GM21825 (cell line): ENCODE data around the gene TLR9.
"Not testable (repeated sequence)": the region's sequence is repeated elsewhere in the genome, so short reads cannot be mapped to it uniquely, and the experiment has no call there.

Experiments used
- ATAC-seq: cut with Tn5 transposase; IDR thresholded peaks from one replicate; pipeline ENCODE4 v1.9.1; 2021; ENCODE audit warnings: mild to moderate bottlenecking, moderate library complexity; ENCODE audit not compliant: unreplicated experiment

The TLR9 gene, protein sequence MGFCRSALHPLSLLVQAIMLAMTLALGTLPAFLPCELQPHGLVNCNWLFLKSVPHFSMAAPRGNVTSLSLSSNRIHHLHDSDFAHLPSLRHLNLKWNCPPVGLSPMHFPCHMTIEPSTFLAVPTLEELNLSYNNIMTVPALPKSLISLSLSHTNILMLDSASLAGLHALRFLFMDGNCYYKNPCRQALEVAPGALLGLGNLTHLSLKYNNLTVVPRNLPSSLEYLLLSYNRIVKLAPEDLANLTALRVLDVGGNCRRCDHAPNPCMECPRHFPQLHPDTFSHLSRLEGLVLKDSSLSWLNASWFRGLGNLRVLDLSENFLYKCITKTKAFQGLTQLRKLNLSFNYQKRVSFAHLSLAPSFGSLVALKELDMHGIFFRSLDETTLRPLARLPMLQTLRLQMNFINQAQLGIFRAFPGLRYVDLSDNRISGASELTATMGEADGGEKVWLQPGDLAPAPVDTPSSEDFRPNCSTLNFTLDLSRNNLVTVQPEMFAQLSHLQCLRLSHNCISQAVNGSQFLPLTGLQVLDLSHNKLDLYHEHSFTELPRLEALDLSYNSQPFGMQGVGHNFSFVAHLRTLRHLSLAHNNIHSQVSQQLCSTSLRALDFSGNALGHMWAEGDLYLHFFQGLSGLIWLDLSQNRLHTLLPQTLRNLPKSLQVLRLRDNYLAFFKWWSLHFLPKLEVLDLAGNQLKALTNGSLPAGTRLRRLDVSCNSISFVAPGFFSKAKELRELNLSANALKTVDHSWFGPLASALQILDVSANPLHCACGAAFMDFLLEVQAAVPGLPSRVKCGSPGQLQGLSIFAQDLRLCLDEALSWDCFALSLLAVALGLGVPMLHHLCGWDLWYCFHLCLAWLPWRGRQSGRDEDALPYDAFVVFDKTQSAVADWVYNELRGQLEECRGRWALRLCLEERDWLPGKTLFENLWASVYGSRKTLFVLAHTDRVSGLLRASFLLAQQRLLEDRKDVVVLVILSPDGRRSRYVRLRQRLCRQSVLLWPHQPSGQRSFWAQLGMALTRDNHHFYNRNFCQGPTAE

DNA sequence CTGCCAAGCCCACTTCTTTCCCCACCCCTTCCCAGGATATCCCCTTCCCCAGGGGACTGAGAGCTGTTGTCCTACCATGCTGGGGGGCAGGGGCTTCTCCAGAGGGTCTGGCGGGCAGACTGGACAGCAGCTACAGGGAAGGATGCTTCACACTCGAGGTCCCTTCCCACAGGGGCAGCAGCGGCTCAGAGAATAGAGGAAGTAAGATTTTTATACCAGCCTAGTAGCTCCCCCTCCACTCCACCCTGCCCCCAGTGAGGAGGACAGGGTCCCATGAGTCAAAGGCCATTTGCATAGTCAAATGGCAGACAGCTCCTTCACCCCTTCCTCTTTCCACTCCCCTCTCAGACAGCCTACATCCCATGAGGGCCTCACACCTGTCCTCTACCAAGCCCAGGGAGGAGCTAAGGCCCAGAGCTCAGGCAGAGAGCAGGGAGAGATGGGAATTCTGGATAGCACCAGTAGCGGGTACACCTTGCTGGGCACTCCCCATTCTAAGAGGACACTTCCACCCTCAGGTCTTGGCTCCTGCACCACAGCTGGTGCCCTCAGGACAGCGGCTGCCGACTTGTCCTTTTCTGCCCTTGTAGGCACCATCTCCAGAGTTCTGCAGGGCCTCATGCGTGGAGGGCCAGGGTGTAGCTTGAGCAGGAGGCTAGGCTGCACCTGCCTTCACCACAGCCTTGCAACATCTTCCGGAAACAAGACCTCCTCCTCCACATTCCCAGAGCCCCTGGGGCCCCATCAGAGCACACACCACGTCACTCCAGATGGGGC, at the start of gene TLR9:
TSS of gene TLR9 (minus strand) at position 194 of the 777 bp plus-strand sequence. CDS start at position 78, 116 bp downstream.
- ATAC-seq, result peak; percentile 72

DNA sequence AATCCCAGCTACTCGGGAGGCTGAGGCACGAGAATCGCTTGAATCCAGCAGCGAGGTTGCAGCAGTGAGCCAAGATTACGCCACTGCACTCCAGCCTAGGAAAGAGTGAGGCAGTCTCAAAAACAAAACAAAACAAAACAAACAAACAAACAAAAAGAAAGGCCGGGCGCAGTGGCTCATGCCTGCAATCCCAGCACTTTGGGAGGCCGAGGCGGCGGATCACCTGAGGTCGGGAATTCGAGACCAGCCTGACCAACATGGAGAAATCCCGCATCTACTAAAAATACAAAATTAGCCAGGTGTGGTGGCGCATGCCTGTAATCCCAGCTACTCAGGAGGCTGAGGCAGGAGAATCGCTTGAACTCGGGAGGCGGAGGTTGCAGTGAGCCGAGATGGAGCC, 49.3 kb upstream of the TLR9 start:
- ATAC-seq, result not testable (repeated sequence)

DNA sequence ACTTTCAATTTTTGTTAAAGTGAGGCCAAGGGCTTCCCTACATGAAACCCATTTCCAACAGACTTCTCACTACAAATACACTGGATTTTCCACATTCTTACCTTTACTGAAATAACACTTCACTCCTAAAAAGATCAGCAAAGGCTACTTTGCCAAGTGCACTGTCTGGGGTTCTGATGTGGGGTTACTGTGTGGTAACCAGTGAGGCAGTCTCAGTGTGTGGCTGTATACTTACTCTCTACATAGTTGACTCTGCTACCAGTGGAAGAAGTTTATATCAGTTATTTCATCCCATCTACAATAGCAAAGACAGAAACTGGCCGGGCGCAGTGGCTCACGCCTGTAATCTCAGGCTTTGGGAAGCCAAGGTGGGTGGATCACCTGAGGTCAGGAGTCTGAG, 47.4 kb upstream of the TLR9 start:
- ATAC-seq, result no peak

DNA sequence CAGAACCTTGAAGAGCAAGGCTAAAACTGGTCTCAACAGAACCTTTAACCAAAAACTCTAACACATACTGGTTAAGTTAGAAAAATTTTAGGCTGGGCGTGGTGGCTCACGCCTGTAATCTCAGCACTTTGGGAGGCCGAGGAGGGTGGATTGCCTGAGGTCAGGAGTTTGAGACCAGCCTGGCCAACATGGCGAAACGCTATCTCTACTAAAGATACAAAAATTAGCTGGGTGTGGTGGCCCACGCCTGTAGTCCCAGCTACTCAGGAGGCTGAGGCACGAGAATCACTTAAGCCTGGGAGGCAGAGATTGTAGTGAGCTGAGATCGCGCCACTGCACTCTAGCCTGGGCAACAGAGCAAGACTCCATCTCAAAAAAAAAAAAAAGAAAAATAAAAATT, 46.7 kb upstream of the TLR9 start:
- ATAC-seq, result not testable (repeated sequence)

DNA sequence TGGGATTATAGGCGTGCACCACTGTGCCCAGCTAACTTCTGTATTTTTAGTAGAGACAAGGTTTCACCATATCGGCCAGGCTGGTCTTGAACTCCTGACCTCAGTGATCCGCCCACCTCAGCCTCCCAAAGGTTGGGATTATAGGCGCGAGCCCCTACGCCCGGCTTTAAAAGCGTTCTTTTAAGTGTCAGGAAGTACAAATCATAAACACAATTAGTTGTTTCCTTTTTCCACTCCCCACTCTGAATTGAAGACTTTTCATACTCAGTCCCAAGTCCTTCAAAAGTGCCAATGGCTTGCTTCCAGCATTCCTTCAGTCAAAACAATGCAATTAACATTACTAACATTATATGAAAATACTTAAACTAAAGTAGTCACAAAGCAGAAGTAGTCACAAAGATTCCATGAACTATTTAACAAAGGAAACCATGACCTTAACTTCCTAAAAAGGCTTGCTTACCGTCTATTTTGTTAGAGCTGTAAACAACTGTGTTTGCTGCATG, 44.9 kb upstream of the TLR9 start:
- no peak for ATAC-seq

DNA sequence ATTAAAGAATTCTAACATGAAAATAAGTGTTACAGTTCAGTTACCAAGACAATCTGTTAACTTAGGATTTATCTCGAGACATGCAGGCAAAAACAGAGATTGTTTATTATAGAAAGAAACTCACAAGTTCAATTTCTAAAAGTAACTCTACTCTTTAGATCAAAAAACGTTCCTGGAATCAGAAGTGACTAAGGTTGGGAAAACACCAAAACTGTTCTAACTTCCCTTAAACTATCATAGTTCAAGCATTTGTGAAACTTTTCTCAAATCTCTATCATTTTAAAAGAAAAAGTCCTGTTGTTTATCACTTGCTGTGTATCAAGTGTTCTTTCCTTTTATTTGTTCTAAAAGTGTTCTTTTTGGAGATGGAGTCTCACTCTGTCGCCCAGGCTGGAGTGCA, 44.3 kb upstream of the TLR9 start:
- no peak for ATAC-seq

DNA sequence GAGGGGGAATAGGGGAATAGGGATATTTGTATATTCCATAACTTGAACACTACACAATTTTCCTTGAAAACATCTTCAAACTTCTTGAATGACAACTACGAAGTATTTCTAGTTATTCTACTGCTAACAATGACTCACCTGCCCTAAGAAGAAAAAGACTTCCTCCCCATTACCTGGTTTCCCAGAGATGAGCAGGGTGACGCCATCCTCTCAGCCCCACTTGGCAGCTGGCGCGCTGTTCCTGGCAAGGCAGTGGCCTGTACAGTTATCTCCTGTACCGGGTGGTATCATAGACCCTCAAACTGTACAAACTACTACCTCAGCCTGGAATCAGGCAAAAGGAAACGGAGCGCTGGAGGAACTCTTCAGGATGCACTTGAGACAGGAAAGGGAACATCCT, 42.6 kb upstream of the TLR9 start:
- ATAC-seq, result no peak

DNA sequence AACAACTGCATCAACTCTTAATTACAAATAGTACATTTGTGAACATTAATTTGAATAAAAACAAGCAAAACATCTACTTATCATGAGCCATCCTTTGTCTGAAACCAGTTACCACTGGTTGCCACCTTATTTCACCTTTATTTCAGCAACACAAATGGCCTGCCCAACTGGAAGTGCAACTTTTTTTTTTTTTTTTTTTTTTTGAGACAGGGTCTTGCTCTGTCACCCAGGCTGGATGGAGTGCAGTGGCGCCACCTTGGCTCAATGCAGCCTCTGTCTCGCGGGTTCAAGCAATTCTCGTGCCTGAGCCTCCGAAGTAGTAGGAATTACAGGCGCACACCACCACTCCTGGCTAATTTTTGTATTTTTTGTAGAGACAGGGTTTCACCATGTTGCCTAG, 39.9 kb upstream of the TLR9 start:
- no peak for ATAC-seq

DNA sequence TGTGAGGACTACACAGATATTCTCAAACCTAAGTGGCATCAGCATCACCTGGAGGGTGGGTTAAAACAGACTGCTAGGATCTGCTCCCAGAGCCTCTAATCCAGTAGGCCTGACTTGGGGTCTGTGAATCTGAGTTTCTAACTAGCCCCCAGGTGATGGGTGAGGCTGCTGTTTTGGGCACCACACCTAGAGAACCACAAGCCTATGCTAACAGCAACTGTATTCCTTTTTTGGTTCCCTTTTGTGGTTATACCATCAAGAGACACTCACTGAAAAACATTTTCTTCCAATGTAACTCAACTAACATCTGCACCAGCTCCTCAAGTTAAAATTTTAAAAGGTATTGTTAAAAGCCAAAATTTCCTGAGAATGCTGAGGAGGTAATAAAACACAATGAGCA, 37.0 kb upstream of the TLR9 start:
- no peak for ATAC-seq

DNA sequence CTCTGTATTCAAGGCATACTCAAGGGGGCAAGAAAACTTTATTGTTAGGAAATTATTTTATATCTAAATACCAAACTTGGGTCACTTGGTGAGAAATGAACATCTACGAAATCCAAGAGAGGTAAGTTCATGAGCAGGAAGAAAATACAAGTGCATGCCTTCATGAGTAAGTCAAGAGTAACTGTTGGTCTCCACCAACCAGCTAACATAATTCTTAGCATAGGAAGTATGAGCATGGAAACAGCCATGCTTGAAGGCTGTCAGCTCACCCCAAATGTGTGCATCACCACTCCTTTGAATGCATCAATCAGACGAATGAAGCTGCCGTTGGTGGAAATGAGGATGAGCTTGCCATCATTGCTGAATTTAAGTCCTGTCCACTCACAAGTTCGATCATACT, 34.0 kb upstream of the TLR9 start:
- no peak for ATAC-seq

DNA sequence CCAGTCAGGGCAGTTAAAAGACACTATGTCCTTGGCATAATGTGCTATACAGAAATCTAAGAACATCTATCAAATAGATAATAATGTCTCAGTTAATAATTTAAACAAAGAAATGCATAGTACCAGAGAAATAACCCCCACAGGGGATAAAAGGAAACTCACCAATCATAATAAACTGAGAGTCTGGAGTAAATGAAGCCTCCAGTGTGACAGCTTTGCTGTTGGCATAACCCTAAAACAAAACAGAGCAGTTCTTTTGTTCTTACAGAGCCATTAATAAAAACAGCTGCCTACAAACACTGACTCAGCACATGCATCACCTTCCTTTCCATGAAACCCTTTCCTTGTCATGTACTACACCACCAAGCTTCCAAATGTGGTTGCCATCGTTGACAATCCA, 33.6 kb upstream of the TLR9 start:
- ATAC-seq, result no peak

DNA sequence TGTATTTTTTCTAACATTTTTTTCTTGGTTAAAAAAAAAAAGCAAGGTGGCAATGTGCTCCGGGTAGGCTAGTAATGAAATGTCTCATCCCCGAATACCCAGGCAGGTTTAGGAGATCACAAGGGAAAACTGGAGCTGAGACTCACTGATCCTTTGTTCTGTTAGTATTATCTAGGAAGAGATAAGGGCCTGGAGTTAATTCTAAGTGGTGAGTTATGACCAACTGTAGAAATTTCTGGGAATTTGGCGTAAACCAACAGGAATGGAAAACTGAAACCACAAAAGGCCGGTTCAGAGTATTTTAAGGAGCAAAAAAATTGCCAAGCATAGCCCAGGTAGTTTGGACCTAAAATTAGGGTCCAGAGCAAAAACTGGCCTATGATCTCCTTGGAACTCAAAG, 32.5 kb upstream of the TLR9 start:
- no peak for ATAC-seq

DNA sequence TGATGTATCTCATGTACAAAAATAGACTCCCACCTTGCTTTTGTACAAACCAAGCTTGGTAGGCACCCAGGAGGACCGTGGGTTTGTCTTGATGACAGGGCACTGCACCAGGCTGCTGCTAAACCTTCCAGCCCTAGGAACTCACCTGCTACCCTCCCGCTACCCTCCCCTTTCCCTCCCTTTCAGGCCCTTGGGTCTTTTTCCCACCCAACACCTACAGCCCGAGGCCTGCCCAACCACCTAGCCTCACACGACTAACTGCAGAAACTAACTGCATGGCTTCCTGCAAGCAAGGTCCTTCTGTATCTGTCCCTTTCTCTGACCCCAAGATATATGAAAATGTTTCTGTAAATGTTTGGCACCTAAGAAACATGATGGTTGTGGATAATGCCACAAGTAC, 31.2 kb upstream of the TLR9 start:
- no peak for ATAC-seq

DNA sequence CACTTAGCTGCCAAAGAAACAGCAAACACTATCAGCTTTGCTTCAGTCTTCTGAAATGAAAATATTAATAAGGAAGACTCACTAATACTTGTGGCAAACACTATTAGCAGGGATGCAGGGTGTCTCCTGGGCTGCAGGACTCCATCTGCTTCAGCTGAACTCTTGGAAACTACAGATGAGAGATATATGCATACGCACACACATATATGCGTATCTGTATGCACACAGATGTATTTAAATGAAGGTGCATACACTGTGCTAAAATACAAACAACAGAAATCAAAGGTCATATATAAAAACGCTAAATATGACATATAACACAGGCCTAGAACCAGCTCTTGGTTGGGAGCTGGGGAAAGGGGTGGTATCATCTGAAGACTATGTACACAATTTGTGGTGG, 30.7 kb upstream of the TLR9 start:
- ATAC-seq, result no peak

DNA sequence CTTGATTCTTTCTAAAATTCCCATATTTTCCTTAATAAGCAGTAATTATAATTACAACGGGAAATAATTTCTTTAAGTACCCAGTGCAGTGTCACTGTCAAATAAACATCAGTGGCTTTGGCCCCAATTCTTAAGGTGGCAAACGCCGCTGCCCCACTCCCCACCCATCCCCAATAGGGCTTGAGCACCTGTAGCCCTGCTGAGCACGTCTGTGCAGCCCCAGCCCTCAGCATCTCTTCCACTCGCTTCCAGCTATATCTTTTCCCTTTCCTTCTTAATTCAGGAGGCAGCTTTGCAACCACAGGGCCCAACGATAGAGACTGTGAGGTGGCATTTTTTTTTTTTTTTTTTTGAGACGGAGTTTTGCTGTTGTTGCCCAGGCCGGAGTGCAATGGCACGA, 29.2 kb upstream of the TLR9 start:
- no peak for ATAC-seq

DNA sequence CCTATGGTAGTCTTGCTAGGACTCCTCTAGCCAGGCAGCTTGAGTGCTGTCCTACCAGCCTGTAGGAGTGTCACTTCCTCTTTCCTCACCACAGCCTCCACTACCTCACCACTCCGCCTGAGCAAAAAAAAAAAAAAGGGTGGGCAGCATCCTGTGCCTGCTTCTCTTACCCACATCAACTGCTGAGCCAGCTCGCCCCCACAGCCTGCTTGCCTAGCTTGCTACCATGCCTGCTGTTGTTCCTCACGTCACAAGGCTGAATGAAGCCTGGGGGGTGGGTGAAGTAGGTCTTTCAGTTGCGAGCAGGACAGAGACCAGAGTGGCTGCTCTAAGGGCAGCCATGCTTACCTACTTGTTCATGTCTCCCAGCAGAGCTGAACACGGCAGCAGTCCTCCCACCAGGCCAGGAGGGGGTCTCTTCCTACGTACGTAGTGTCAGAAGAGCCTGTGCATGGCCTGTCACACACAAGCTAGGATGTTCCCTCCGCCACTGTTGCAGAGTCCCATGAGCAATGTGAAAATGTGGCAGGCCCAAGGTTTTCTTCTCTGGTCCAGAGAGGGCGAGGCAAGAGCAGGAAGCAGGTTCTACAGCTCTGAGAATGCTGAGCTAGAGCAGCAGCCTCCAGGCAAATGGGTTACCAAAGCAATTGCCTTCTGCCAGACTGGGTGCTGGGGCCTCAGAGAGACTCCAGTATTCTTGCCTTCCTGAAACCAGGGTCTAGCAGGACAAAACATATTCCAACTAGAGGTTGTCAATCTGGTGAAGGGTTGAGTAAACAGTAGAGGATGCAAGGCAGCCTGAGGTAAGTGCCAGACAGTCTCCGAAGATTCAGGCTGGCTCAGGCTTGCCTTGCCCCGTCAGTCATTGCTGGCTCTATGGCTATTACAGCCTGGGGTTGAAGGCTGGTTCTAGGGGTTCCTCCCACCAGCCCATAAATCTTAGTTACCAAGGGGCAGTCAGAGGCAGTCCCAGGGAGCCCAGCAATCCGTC, 28.2 kb upstream of the TLR9 start:
- peak; percentile 87 for ATAC-seq

DNA sequence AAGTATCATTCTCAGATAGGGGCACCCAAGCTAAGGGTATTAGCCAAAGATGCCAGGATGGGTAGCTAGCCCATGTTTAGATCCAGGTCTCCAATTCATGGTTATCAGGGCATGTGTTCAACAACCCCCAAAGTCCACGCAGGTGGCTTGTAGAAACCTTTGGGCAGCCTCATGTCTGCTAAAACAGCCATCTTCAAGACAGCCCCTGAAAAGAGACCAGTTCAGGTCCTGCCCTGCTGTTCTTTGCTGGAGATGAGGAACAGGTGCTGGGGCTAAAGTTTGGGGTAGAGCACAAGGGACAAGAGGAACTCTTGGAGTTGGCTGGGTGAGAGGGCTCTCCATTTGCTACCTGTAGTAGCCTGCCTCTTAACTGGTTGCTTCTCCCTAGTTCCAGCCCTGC, 24.7 kb upstream of the TLR9 start:
- ATAC-seq, result no peak

DNA sequence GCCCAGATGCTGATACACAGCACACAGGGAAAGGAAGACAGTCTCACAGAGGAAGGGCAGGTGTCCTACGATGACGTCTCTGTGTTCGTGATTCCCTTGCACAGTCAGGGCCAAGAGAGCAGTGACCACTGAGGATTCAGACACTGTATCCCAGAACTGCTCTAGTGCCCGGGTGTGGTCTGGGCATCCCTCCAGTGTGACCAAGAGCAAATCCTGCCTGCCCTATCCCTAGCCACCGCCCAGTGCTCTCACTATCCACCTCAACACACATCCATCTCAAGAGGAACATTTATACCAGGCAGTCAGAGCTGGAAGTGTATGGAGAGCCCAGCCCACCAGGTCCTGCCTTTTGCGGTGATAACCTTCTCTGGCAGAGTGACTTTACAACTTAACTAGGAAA, 24.2 kb upstream of the TLR9 start:
- no peak for ATAC-seq

DNA sequence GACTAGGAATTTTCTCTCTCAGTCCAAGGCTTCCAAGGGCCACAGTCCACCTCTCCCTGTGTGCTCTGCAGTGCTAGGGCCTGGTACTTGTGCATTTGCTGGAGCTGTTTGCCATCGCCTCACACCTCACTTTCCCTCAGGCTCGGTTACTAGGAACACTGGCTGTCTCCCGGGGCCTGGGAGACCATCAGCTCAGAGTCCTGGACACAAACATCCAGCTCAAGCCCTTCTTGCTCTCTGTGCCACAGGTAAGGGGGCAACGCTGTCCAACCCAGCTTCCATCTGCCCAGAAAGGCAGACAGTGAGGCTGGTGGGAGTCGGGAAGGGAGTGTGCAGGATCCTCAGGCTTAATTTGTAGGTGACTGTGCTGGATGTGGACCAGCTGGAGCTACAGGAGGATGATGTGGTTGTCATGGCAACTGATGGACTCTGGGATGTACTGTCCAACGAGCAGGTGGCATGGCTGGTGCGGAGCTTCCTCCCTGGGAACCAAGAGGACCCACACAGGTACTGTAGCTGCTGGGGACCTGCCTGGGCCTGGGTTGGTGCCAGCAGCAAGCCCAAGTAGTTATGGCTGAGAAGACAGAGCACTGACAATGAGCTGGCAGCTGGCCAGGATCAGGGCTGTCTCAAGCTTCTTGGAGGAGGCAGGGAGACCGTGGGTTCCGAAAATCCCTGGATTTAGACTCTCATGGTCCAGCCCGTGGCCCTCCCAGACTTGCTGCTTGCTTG, 23.5 kb upstream of the TLR9 start:
- ATAC-seq, result no peak
